B cell (primary cell): Measurements from ENCODE around the gene COTL1. TPM values are rescaled to one million over a fixed set of nuclear protein-coding genes. Genes with fewer than 3 reads are reported as not detected.
A peak's percentile ranks its signal among the peaks of the same experiment; 100 is the strongest.

Experiments
- ATAC-seq: fragments of 200-7000 bp; cut with Tn5 transposase; one replicate; pipeline ENCODE4 v1.10.0; 2021; ENCODE audit warnings: low read depth, mild to moderate bottlenecking, moderate number of reproducible peaks, moderate library complexity
- CTCF ChIA-PET: fragments of 350-600 bp; sonication (Branson Sonifier 250); formaldehyde crosslinking; loops from one replicate; lab custom pipeline; 2021; ENCODE audit warnings: antibody characterized with exemption, inconsistent platforms; lab: Charles Lee
- POLR2A ChIA-PET: fragments of 350-600 bp; sonication (Branson Sonifier 250); formaldehyde crosslinking; loops from one replicate; lab custom pipeline; 2021; ENCODE audit warnings: antibody characterized with exemption; lab: Charles Lee
- DNase-seq: peaks from one replicate; pipeline ENCODE4 v3.0.0; 2013
- H2AFZ ChIP-seq: 2 replicates; pipeline ENCODE4 v1.6.1; 2012; ENCODE audit warnings: mild to moderate bottlenecking, low read depth, low read length; ENCODE audit not compliant: insufficient read depth, poor library complexity, severe bottlenecking
- H3K27ac ChIP-seq, 2 donors: 1 replicate in 1 of 2; 2 replicates in 1 of 2; pipeline ENCODE4 v1.5.1; 2012 to 2013; ENCODE audit warnings: low read length in 2 of 2, mild to moderate bottlenecking in 2 of 2, moderate library complexity in 1 of 2
- H3K27me3 ChIP-seq, 4 experiments: fragments of 200-600 bp in 1 of 4; sonication (generic) in 1 of 4; replicated peaks in 1 of 4; 1 replicate in 2 of 4; 2 replicates in 2 of 4; pipeline versions ENCODE4 v1.6.1 to v1.7.0; 2013 to 2016; ENCODE audit warnings: low read length in 3 of 4, mild to moderate bottlenecking in 2 of 4, mixed read lengths in 1 of 4, moderate library complexity in 1 of 4; ENCODE audit not compliant: insufficient read depth in 4 of 4, control insufficient read depth in 3 of 4; ENCODE audit errors: control extremely low read depth in 1 of 4
- H3K36me3 ChIP-seq, 2 experiments: replicated peaks in 1 of 2; 1 replicate in 1 of 2; 2 replicates in 1 of 2; pipeline versions ENCODE4 v1.6.1 to v1.7.1; 2013; ENCODE audit warnings: low read length in 1 of 2; ENCODE audit not compliant: insufficient read depth in 2 of 2, control insufficient read depth in 1 of 2; ENCODE audit errors: control extremely low read depth in 1 of 2, extremely low read depth in 1 of 2
- H3K4me1 ChIP-seq, 2 donors: fragments of 200-600 bp in 1 of 2; sonication (generic) in 1 of 2; 1 replicate in 1 of 2; 2 replicates in 1 of 2; pipeline versions ENCODE4 v1.5.1 to v1.6.1; 2013 to 2017; ENCODE audit warnings: low read length in 2 of 2; ENCODE audit not compliant: control insufficient read depth in 2 of 2, insufficient read depth in 2 of 2
- H3K4me2 ChIP-seq: replicated peaks from 2 replicates; pipeline ENCODE3; 2012; ENCODE audit warnings: mild to moderate bottlenecking, low read depth, low read length; ENCODE audit not compliant: poor library complexity, severe bottlenecking
- H3K4me3 ChIP-seq, 5 experiments: fragments of 200-600 bp in 1 of 5; sonication (generic) in 1 of 5; 1 replicate in 3 of 5; 2 replicates in 2 of 5; pipeline versions ENCODE4 v1.5.1 to v1.7.0; 2011 to 2016; ENCODE audit warnings: low read length in 4 of 5, mild to moderate bottlenecking in 4 of 5, low read depth in 2 of 5, control low read depth in 1 of 5, moderate library complexity in 1 of 5; ENCODE audit not compliant: insufficient read depth in 1 of 5; ENCODE audit errors: control extremely low read depth in 1 of 5, extremely low read depth in 1 of 5
- H3K79me2 ChIP-seq: fragments of 200-600 bp; sonication (generic); one replicate; pipeline ENCODE4 v1.6.0; 2016; ENCODE audit warnings: low read length; ENCODE audit not compliant: control insufficient read depth, insufficient read depth
- H3K9ac ChIP-seq: fragments of 200-600 bp; sonication (generic); 2 replicates; pipeline ENCODE4 v1.6.1; 2017; ENCODE audit warnings: mild to moderate bottlenecking, low read length, moderate library complexity
- H3K9me3 ChIP-seq, 3 donors: one replicate each; pipeline versions ENCODE4 v1.6.1 to v1.7.1; 2013; ENCODE audit warnings: low read length in 2 of 3; ENCODE audit not compliant: control insufficient read depth in 2 of 3, insufficient read depth in 1 of 3; ENCODE audit errors: control extremely low read depth in 1 of 3
- H4K20me1 ChIP-seq: 2 replicates; pipeline ENCODE4 v1.6.0; 2012; ENCODE audit warnings: mild to moderate bottlenecking, low read length; ENCODE audit not compliant: insufficient read depth, control insufficient read depth, poor library complexity, severe bottlenecking
- H3K27ac Mint-ChIP-seq: one replicate; pipeline ENCODE4 v1.8.0; 2021; ENCODE audit warnings: mixed read lengths
- H3K27me3 Mint-ChIP-seq: one replicate; pipeline ENCODE4 v1.8.0; 2021; ENCODE audit warnings: mixed read lengths
- H3K4me1 Mint-ChIP-seq: one replicate; pipeline ENCODE4 v1.8.0; 2021; ENCODE audit warnings: mixed read lengths
- H3K4me3 Mint-ChIP-seq: one replicate; pipeline ENCODE4 v1.8.0; 2021; ENCODE audit warnings: mixed read lengths
- H3K9me3 Mint-ChIP-seq: one replicate; pipeline ENCODE4 v1.8.0; 2022; ENCODE audit warnings: mixed read lengths; ENCODE audit not compliant: insufficient read depth
- CTCF ChIP-seq: fragments of 200-600 bp; IDR thresholded peaks from one replicate; pipeline ENCODE4 v1.8.0; 2022; ENCODE audit warnings: antibody characterized with exemption, mild to moderate bottlenecking
- EZH2 ChIP-seq: IDR thresholded peaks from 2 replicates; pipeline ENCODE4 v1.6.1; 2012; ENCODE audit warnings: borderline replicate concordance, low read depth, mild to moderate bottlenecking, moderate library complexity, low read length; ENCODE audit not compliant: insufficient read depth, poor library complexity, severe bottlenecking
- WGBS: methylation state at CpG from one replicate; pipeline ENCODE4 v1.1.5; 2013; ENCODE audit warnings: missing lambda C conversion rate; ENCODE audit not compliant: insufficient coverage; 5-methylcytosine and 5-hydroxymethylcytosine counted together
- intact Hi-C: fragments of 100-400 bp; cut with micrococcal nuclease; formaldehyde crosslinking; loops from one replicate; pipeline ENCODE4 v1.10.0; 2022
- polyA plus RNA-seq: library from polyadenylated mRNA; depleted of rRNA; stranded (reverse); fragments of >200 nt; gene quantifications from 2 replicates; pipeline ENCODE4 v1.2.3, GENCODE V29; 2012
- total RNA-seq, 2 donors: library from RNA; stranded (reverse); fragments of 120-200 nt in 1 of 2; gene quantifications; 1 replicate in 1 of 2; 2 replicates in 1 of 2; pipeline versions ENCODE4 v1.2.3 to v1.2.4, GENCODE V29; 2013 to 2022

COTL1 gene
- total and polyA plus RNA-seq, 2 donors (not counting 1 experiment from before 2014, with no cell fraction given): 158 to 264 TPM

GRCh38 chr16:84657229-84657837 lies 39.5 kb upstream of the COTL1 start:
- H3K4me1 ChIP-seq: peaks cover 19 to 27% of the 10 kb centered on the region in 2 donors
- H3K4me3 ChIP-seq: no peak overlapping the region
- peaks cover 10 to 74% of the 10 kb centered on the region in 2 experiments for H3K36me3 ChIP-seq

More at GRCh38 chr16:84657229-84657837, 39.5 kb upstream of the COTL1 start:
- Histone ChIP-seq H3K79me2 (peaks cover 62% of the 10 kb centered on the region), H3K9me3 (peaks cover 0 to 9% (median 0%) of the 10 kb centered on the region in 3 donors), H3K27me3 (no peaks in the 10 kb centered on the region), H2AFZ (no peak overlapping the region), H4K20me1 (peaks cover 64% of the 10 kb centered on the region), H3K27ac (no peak overlapping the region), H3K9ac (no peak overlapping the region), H3K4me2 (peak overlapping the region; percentile 53)
- ATAC-seq (no peak), DNase-seq (no peak)
- Mint-ChIP-seq H3K27me3 (no peaks in the 10 kb centered on the region), H3K9me3 (no peaks in the 10 kb centered on the region), H3K4me3 (no peak overlapping the region), H3K4me1 (peaks cover 33% of the 10 kb centered on the region), H3K27ac (peak overlapping the region; percentile 37)
- intact Hi-C loops: no loop called here
- CTCF ChIA-PET: interaction anchor here (0.9 to 1.7 kb wide), 2 partner anchors 69 to 81 kb away, joined by 4 to 7 read pairs; no protein-coding TSS in a partner anchor
- TF ChIP-seq CTCF (no peak), EZH2 (no peak)
- WGBS: 97% methylated on average over 50 of the region's 50 CpGs
- POLR2A ChIA-PET: interaction anchor here (0.9 kb wide), 1 partner anchor 9 kb away, joined by 4 read pairs; the partner anchor contains the start of gene KLHL36
